SK-N-SH treated with all-trans-retinoic acid at 6 μM for 48 hours (cell line): Measurements from ENCODE around the gene KDM4B.

Source experiments
- ISL1 ChIP-seq: fragments of 250-450 bp; sonication (Bioruptor Pico); IDR thresholded peaks from 2 replicates; pipeline ENCODE4 v2.1.2; 2022; ENCODE audit warnings: mild to moderate bottlenecking, moderate library complexity
- RARB ChIP-seq: fragments of 250-450 bp; sonication (Bioruptor Pico); IDR thresholded peaks from 2 replicates; pipeline ENCODE4 v1.8.0; 2021; ENCODE audit warnings: mild to moderate bottlenecking, moderate library complexity
- ZFP30 ChIP-seq: fragments of 450-650 bp; formaldehyde crosslinking; IDR thresholded peaks from 2 replicates; pipeline ENCODE4 v1.5.0; 2022; ENCODE audit warnings: mild to moderate bottlenecking, moderate library complexity
- ZNF565 ChIP-seq: fragments of 450-650 bp; formaldehyde crosslinking; conservative IDR thresholded peaks from 2 replicates; pipeline ENCODE4 v1.5.0; 2020; ENCODE audit warnings: low read depth, mild to moderate bottlenecking, moderate library complexity

DNA sequence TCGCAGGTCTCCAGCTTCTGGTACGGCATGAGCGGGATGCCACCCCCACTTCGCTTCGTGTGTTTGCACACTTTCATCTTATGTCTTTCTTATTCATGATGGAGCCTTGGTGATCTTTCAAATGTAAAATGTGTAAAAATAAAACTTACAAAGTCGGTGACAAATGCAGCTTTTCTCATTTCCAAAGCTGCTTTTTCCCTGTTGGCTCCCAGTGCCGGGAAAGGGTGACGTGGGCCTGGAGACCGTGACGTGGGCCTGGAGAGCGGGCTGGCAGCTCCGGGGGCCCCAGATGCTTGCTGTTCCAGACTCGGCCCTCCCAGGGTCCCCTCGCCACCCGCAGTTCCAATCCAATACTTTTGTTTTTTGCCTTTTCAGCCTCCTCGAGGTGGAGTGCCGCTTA, 101.4 kb downstream of the KDM4B start:
- TF ChIP-seq RARB (CRISPR knock-in tag) (no peak), ZNF565 (CRISPR knock-in tag) (no peak), ZFP30 (CRISPR knock-in tag) (no peak), ISL1 (CRISPR knock-in tag) (no peak)
